Measurements from ENCODE around the gene FGF18. TPM values are rescaled to one million over a fixed set of nuclear protein-coding genes. Genes with fewer than 3 reads are reported as not detected.

The FGF18 gene
- total and polyA plus RNA-seq, 9 donors, result 0.27 to 7.9 (median 0.53) TPM; not detected in 1

- no peak overlapping the region for H3K27ac ChIP-seq
- no peaks in the 10 kb centered on the region for H3K4me1 ChIP-seq (ENCODE audit: insufficient read depth)
- H3K27me3 ChIP-seq, result no peaks in the 10 kb centered on the region
- no peak for TF ChIP-seq EP300 (IDR thresholded peaks at IDR 0.05)
- no peak for TF ChIP-seq CTCF (IDR thresholded peaks at IDR 0.05)
- no peak for TF ChIP-seq POLR2A (IDR thresholded peaks at IDR 0.05)
- intact Hi-C loops (cut with DNase I), result no loop called here
- H3K4me3 ChIP-seq, result no peak overlapping the region
- 77 to 85% (median 79%) methylated on average over 4 of the region's 4 CpGs for WGBS, 3 donors
- no peaks in the 10 kb centered on the region for H3K9me3 ChIP-seq
- no peaks in the 10 kb centered on the region for H3K36me3 ChIP-seq
- DNase-seq, result no peak
Measured at GRCh38 chr5:171463862-171464229, 44.4 kb downstream of the FGF18 start.

GRCh38 chr5:171464829-171465228 lies 45.4 kb downstream of the FGF18 start:
- H3K27me3 ChIP-seq, result no peaks in the 10 kb centered on the region
- no peaks in the 10 kb centered on the region for H3K9me3 ChIP-seq
- WGBS, 3 donors, result 83 to 85% (median 84%) methylated on average over 12 of the region's 12 CpGs
- H3K36me3 ChIP-seq, result no peaks in the 10 kb centered on the region
- intact Hi-C loops (cut with DNase I), result no loop called here
- no peak for DNase-seq
- TF ChIP-seq EP300 (IDR thresholded peaks at IDR 0.05) (no peak), CTCF (IDR thresholded peaks at IDR 0.05) (no peak), POLR2A (IDR thresholded peaks at IDR 0.05) (no peak)
- H3K4me1 ChIP-seq (ENCODE audit: insufficient read depth), result no peaks in the 10 kb centered on the region
- no peak overlapping the region for H3K4me3 ChIP-seq
- no peak overlapping the region for H3K27ac ChIP-seq

GRCh38 chr5:171467107-171467506 lies 47.7 kb downstream of the FGF18 start:
- no peak overlapping the region for H3K4me3 ChIP-seq
- no peak for DNase-seq
- no peaks in the 10 kb centered on the region for H3K36me3 ChIP-seq
- no peaks in the 10 kb centered on the region for H3K4me1 ChIP-seq (ENCODE audit: insufficient read depth)
- 88 to 93% (median 91%) methylated on average over 12 of the region's 12 CpGs for WGBS, 3 donors
- TF ChIP-seq CTCF (IDR thresholded peaks at IDR 0.05) (no peak), POLR2A (IDR thresholded peaks at IDR 0.05) (no peak), EP300 (IDR thresholded peaks at IDR 0.05) (no peak)
- intact Hi-C loops (cut with DNase I), result no loop called here
- H3K27me3 ChIP-seq, result no peaks in the 10 kb centered on the region
- no peaks in the 10 kb centered on the region for H3K9me3 ChIP-seq
- H3K27ac ChIP-seq, result no peak overlapping the region

DNA sequence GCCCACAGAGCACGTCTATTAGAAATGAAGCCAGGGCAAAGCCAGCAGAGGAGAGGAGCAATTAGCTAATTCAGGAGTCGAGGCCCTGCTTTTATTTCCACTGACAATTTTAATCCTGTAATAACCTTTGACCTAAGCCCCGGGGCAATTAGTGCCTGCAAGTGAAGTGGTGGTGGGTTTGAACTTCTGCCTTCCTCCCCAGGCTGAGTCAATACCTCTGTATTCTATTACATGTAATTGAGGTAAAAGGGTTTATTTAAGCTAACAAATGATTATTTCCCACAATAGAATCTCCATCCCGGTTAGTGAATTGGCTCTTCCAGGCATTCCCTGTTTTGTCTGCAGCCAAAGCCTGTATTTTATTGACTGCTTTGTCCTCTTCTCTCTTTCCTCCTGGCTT lies 49.9 kb downstream of the FGF18 start:
- 37 to 43% (median 41%) methylated on average over 4 of the region's 4 CpGs for WGBS, 3 donors
- no peaks in the 10 kb centered on the region for H3K27me3 ChIP-seq
- no peaks in the 10 kb centered on the region for H3K4me1 ChIP-seq (ENCODE audit: insufficient read depth)
- H3K36me3 ChIP-seq, result no peaks in the 10 kb centered on the region
- H3K27ac ChIP-seq, result no peak overlapping the region
- no peaks in the 10 kb centered on the region for H3K9me3 ChIP-seq
- intact Hi-C loops (cut with DNase I), result no loop called here
- no peak overlapping the region for H3K4me3 ChIP-seq
- no peak for TF ChIP-seq CTCF (IDR thresholded peaks at IDR 0.05)
- no peak for DNase-seq

DNA sequence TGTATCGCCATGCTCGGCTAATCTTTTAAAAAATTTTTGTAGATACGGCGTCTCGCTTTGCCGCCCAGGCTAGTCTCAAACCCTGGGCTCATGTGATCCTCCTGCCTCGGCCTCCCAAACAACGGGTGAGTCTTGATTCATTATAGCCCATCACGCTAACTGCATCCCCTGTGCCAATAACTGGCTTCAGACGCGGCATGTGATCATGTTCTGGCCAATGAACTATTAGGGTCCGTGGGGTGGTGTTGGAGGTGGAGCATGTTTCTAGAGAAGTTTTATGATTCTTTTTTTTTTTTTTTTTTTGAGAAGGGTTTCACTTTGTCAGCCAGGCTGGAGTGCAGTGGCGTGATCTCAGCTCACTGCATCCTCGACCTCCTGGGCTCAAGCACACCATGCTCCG lies 51.0 kb downstream of the FGF18 start:
- DNase-seq, result no peak
- 87 to 95% (median 94%) methylated on average over 15 of the region's 15 CpGs for WGBS, 3 donors

More for the DNA sequence above, 51.0 kb downstream of the FGF18 start:
- Histone ChIP-seq H3K27me3 (no peaks in the 10 kb centered on the region), H3K36me3 (no peaks in the 10 kb centered on the region), H3K4me3 (no peak overlapping the region), H3K4me1 (ENCODE audit: insufficient read depth) (no peaks in the 10 kb centered on the region), H3K27ac (no peak overlapping the region), H3K9me3 (no peaks in the 10 kb centered on the region)
- intact Hi-C loops (cut with DNase I), result no loop called here
- TF ChIP-seq CTCF (IDR thresholded peaks at IDR 0.05), result no peak
- TF ChIP-seq EP300 (IDR thresholded peaks at IDR 0.05), result no peak
- TF ChIP-seq POLR2A (IDR thresholded peaks at IDR 0.05), result no peak
